GM18861 (cell line): ENCODE data around the gene SS18L1.
"Not testable (repeated sequence)": the region's sequence is repeated elsewhere in the genome, so short reads cannot be mapped to it uniquely, and the experiment has no call there.

ENCODE experiments used
- ATAC-seq: cut with Tn5 transposase; IDR thresholded peaks from one replicate; pipeline ENCODE4 v1.9.1; 2021; ENCODE audit not compliant: unreplicated experiment

SS18L1 gene, protein sequence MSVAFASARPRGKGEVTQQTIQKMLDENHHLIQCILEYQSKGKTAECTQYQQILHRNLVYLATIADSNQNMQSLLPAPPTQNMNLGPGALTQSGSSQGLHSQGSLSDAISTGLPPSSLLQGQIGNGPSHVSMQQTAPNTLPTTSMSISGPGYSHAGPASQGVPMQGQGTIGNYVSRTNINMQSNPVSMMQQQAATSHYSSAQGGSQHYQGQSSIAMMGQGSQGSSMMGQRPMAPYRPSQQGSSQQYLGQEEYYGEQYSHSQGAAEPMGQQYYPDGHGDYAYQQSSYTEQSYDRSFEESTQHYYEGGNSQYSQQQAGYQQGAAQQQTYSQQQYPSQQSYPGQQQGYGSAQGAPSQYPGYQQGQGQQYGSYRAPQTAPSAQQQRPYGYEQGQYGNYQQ

DNA sequence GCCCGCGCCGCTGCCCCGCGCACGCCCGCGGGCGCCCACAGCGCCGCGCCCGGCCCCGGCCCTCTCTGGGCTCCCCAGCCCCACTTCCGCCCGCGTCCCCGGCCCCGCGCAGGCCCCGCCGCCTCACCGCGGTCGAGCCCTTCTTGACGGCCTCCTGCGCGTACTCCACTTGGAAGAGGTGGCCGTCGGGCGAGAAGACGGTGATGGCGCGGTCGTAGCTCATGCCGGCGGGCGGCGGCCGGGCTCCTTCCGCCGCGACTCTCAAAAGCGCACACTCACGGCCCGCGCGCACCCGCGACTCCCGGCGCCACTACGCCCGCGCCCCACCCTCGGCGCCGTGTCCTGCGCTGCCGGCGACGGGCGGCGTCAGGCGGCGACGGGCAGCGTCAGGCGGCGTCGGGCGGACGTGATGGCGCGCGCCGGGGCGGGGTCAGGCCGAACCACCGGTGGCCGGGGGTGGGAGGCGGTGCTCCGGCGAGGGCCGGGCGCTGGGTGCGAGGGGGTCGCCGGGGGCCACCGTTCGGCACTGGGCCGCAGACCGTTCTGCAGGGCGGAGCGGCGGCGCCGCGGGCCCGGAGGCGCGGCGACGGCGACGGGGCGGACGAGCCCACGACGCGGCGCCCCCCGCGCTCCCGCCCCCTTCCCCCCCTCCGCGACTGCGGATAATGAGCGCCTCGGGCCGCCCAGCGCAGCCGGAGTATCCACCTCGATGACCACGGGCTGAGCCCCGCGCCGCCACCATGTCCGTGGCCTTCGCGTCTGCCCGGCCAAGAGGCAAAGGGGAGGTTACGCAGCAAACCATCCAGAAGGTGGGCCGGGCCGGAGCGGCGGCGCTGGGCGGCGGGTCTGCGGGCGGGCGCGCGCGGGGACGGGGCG, at the start of gene SS18L1, which contains the start of gene PSMA7:
Gene SS18L1, plus strand, starts transcription at position 689 of the 876 bp plus-strand sequence. Its CDS starts 52 bp downstream, at position 741.
Gene PSMA7, minus strand, starts transcription at position 314 of the 876 bp plus-strand sequence. Its CDS starts 91 bp downstream, at position 223.
- peak; percentile 73 for ATAC-seq

DNA sequence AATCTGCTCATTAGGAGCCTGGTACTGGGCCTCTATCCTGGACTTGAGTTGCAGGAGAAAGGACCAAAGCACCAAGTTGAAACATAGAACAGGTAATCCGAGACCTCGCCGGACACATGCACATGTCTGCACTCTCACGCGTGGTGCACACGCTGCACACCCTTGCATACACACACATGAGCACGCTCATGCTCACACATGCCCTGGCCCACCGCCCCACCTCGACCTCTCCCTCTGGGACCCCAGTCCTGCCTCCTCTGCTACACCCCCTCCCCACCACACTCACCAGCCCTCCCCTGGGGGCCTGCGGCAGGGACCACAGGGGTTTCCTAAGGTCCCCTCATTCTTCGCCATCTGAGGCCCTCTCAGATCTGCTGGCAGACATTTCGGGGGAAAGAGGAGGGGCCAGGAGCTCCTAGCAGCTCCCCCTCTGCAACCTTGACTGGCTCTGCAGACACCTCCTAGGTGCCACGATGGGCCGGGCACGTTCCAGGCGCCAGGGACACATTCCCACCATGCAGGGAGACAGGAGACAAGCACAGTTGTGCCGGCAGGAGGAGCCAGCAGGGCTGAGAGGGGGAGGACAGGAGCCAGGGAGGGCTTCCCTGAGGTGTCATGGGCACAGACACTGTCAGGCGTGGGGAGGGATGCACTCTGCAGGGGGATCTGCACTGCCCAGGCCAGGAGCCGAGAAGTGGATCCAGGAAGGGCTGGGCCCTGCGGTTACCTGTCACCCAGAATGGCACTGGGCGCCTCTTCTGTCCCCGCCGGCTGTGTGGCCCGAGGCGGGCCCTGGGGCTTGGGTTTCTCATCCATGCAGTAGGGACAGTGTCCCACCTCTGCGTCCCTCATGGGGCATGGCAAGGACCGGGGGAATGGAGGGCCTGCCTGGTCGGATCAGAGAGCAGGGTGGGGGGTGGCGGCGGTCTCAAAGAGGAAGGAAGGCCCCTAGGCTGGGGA, 46.9 kb upstream of the SS18L1 start:
- ATAC-seq, result no peak

DNA sequence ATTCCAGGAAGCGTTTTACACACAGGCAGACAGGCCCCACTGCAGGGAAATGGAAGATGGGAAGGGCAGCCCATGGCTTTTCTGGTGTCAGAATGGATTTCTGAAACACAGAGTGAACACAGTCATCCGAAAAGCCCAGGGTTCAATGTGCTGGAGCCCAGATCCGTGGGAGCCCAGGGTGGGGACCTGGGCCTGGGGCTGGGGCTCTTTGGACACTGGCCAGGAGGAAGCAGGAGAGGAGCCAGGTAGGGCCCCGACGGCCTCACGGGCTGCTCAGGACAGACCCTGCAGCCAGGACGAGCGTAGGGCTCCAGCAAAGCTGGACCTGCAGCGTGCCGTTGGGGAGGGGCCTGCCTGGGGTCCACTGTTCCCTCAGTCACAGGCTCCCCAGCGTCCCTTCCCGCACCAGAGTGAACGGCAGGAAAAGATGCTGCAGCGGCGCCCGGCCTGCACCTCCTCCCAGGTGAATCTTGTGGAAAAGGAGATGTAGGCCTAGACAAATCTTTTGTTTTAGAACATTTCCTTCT, 45.6 kb upstream of the SS18L1 start:
- ATAC-seq, result no peak

DNA sequence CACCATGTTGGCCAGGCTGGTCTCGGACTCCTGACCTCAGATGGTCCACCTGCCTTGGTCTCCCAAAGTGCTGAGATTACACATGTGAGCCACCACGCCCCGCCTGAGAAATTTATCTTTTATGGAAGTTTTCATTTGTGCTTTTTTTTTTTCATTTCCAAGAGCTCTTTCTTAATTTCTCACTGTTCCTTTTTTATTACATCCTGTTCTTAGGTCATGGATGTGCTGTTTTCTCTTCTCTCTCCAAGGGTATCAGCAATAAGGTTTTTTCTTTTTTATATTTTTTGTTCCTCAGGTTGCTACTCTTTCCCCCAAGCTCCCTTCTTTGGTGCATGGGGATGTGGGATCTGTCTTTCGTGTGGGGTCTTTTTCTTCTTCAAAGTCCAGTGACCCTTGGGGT, 42.5 kb upstream of the SS18L1 start:
- ATAC-seq, result no peak

DNA sequence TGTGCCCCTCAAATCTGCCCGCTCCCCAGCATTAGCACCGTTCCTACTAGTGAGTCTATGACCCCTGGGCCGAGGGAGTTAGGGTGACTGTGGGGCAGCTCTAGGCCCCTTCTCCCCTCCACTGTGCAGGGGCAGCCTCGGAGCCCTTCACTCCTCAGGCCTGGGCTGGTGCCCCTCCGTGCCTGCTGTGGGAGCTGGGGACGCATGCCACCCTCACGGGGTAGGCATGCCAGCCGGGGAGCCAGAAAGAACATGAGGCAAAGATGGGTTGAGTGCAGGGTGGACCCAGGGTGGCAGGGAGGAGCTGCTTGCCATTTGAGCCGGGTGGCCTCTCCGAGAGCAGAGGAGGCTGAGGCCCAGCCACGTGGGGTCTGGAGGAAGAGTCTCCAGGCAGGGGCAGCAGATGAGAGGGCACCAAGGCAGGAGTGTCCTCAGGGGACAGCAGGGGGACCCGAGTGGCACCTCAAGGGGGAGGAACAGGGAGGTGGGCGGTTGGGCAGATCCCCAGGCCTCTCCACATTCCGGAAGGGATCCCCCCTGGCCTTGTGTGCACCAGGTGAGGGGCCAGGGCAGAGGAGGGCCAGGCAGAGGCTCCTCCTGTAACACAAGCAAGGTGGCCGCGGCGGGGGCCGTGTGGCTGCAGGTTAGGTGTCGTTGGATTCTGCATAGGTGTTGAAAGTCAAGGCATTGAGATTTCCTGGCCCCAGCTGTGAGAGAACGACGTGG, 39.9 kb upstream of the SS18L1 start:
- ATAC-seq, result no peak

DNA sequence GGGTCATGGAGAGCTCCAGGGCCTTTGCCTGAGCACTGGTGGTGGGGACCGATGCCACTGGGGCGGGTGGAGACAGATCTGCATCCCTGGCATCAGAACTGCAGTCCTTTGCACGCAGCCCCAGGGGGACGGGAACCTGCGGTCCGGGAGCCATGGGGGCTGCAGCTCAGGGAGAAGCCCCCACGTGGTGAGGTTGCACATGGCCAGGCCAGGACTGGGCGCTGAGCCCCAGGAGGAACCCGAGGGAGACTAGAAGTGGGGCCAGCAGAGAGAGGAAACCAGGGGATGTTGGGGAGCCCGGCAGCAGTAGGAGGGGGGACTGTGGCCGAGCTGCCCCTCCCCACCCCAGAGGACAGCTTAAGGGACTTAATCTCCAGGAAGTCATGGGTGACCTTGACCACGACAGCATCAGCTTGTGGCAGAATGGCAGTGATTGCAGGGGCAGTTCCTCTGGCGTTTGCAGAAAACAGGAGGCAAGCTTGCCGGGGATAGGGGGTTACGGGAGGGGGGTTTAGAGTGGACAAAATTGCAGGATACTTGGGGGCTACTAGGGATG, 39.3 kb upstream of the SS18L1 start:
- no peak for ATAC-seq

DNA sequence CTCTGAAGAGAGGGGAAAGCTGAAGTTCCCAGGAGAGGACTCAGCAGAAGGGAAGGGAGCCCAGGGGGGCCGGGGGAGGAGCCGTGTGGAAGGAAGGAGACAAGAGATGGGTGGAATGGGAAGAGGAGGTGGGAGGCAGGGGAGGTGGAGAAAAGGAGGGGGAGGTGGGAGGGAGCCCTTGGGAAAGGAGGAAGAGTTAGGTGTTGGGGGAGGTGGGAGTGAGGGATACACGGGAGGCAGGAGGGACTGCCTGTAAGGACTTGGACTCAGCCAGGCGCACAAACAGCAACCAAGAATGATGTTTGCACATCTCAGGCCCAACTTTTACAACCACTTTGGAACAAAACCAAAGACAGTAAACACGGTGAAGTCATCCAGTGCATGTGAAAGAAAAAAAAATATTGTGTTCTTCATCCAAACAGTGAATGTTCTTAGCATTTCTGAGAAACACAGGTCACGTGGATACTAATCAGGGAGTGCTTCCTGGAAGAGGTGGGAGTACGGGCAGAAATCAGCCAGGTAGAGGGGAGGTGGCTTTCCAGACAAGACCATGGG, 38.7 kb upstream of the SS18L1 start:
- no peak for ATAC-seq

DNA sequence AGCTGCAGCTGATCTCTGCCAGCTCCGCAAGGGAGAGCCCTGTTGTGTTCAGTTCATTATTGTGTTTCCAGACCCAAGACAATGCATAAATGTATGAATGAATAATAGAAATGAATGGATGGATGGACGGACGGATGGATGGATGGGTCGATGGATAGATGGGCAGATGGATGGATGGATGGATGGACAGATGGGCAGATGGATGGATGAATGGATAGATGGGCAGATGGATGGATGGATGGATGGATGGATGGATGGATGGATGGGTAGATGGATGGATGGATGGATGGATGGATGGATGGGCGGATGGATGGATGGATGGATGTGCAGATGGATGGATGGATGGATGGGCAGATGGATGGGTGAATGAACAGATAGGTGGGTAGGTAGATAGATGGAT, 38.0 kb upstream of the SS18L1 start:
- ATAC-seq, result no peak

DNA sequence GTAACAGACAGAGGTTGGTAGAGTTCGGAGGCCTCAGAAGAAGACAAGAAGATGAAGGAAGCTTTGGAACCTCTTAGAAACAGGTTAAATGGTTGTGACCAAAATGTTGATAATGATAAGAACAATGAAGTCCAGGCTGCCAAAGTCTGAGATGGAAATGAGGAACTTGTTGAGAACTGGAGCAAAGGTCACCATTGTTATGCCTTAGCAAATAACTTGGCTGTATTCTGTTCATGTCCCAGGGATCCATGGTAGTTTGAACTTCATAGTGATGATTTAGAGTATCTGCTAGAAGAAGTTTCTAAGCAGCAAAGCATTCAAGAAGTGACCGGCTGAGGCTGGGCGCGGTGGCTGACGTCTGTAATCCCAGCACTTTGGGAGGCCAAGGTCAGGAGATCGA, 32.4 kb upstream of the SS18L1 start:
- ATAC-seq, result no peak

DNA sequence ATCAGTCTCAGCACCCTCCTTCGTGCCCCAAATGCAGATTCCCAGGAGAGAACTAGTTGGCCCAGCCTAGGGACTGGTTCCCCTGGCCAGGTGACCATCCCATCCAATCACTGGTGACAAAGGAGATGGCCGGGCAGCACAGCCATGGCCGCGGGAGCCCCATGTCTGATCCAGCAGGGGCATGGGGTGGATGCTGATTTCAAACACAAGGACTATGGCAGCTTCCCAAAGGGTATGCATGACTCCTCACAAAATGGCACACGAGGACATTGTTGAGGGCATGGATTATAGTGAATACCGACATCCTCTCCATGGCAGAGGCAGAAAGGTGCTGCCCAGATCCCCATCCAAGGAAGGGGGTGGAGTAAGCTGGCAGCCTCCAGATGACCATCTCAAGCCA, 31.2 kb upstream of the SS18L1 start:
- ATAC-seq, result no peak

DNA sequence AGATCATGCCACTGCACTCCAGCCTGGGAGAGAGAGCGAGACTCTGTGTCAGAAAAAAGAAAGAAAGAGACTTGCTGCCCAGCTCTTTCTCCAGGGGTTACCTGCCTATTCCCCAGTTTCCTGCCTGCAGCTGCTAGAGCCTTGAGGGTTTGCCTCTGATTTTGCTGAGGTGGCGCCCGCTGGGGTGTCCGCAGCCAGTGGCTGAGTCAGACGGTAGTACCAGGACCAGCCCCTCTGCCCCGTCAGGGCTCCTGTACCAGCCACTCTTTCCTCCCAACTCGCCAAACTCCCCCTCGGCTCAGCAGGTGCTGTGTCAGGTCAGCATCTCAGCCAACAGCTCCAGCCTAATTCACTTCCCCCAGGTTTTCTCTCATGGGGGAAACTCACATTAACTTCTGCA, 28.7 kb upstream of the SS18L1 start:
- ATAC-seq, result no peak

DNA sequence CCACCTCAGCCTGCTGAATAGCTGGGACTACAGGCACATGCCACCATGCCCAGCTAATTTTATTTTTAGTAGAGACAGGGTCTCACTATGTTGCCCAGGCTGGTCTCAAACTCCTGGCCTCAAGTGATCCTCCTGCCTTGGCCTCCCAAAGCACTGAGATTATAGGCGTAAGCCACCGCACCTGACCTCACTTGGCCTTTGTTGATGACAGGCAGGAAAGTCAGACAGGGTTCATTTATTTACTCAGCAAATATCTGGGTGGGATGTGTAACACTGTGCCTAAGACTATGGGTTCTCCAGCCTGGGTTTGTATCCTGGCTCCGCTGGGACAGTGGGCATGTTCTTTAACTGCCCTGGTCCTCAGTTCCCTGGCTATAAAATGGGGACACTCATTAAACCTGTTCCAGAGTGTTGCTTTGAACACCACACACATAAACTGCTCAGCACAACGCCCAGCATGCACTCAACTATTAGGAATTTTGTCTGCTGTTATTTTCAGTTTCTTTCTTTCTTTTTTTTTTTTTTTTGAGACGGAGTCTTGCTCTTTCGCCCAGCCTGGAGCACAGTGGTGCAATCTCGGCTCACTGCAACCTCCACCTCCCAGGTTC, 27.7 kb upstream of the SS18L1 start:
- not testable (repeated sequence) for ATAC-seq

DNA sequence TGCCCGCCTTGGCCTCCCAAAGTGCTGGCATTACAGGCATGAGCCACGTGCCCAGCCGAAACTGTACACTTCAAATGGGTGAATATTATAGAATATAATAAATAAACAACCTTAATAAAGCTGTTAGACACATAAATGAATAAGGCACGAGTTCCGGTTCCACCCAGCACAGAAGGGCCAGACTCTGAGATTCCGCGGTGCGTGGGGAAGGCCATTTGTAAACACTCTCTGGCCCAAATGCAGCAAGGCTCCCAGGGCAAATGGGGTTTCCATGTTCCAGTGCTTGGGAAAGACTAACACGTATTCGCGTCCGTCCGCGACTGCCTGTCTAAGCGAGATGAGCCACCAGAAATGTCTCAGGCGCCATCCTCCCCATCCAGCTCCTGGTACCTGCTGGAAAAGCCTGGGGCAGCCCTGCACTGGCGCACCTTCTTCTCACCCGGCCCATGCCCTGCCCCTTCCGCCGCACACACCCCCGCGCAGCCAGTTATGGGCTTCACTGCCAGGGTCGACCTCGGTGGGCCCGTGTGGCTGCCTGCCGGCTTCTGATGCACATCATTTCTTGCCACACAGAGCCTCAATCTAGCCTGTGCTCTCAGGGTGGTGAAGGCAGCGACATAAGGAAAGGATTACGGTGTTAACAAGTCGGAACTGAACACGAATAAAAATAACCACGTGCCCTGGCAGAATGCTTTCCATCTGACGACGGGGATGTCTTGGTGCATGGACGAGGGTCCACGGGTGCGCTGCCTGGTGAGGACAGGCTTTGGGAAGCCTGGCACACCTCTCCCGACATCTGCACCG, 26.8 kb upstream of the SS18L1 start:
- no peak for ATAC-seq

DNA sequence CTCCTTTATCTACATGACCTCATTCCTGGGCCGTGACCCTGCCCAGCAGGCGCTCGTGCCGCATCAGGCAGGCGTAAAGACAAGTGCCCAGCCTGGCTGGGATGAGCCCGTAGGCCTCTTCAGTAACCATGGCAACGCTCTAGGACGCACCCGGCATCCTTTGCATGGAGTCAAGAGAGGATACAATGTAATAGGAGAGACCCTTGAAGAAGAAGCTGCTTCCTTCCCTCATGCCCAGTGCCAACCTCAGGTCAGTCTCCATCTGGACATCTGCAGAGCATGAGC, 26.3 kb upstream of the SS18L1 start:
- ATAC-seq, result no peak

DNA sequence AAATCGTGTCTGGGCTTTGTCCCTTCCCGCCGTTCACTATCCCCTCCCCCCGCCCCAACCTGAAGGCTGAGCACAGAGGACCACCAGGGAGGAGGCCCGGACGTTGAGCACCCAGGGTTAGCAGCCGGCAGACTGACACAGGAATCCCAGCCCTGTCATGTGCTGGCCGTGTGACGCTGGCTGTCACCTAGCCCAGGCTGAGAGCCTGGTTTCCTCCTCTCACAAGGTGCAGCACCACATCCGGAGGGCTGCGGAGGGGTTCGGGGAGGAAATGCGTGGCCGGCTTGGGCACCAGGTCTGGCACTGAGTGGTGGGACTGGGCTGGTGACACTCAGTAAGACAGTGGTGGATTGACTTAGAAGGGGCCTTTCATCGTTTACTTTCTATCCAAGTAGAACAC, 25.9 kb upstream of the SS18L1 start:
- ATAC-seq, result no peak

DNA sequence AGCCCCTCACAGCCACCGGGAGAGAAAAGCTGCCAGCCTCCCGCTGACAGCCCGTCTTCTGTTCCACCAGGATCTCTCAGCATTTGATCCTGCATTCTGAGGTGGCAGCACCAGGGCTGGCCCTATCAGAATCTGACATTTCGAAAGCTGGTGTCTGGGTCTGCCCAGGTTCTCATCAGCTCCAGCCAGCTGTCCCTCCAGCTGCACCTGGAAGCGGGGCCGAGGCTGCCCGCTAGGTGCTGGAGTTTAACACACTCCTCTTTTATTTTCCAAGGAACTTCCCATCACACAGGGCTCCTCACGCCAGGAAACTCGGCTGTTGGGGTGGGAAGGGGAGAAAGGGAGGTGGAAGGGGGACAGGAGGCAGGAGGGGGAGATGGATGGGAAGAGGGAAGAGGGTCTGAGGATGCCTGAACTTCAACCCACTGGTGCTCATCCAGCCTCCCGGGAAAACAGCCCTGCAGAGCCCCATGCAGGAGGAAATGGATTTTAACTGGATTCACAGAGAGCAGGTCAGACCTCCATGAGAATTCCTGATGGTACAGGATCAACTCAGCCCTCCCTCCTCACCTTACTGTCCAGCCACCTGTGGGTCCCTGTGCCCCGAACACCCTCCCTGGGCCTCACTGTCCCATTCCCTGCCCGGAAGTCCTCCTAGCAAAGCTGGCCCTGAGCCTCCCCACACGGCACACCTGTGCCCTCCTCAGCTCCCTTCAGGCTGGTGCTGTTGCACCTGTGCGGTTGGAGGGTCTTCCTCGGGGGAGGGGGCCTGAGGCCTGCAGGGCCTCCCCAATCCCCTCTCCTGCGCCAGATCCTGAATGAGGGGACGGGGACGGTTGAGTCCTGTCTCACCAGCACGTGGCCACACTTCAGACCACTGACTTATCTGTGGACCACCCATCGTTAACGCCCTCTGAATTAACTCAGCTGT, 25.2 kb upstream of the SS18L1 start:
- ATAC-seq, result no peak

DNA sequence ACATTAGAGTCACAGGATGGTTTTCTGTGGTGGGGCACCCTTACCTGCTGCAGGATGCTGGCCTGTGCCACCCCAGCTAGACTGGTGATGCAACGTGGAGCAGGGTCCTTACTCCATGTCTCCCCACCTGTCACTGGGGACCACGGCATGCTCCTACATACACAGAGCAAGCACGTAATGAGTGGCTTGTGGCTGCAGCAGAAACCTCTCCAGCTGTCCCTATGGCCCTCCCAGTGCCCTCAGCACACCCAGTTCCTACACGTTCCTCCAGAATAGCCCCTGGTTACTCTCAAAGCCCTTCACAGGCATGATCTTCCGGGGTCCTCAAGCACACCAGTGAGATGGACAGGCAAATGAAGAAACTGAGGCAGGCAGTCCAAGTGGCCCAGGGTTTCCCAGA, 24.5 kb upstream of the SS18L1 start:
- ATAC-seq, result no peak
